Keratinocyte (primary cell): ENCODE results near the gene EFCAB6. TPM values are rescaled to one million over a fixed set of nuclear protein-coding genes. Genes with fewer than 3 reads are reported as not detected.

Experiments
- DNase-seq: peaks from one replicate; pipeline ENCODE4 v3.0.0-alpha.2; 2011; ENCODE audit warnings: low read depth, missing footprints, low spot score
- FAIRE-seq: peaks from 2 replicates; lab custom pipeline; 2011; peaks lifted over from hg19 to GRCh38; lab: Jason Lieb, UNC
- H2AFZ ChIP-seq: 2 replicates; pipeline ENCODE4 v1.6.0; 2012; ENCODE audit warnings: low read length, control low read depth, inconsistent platforms; ENCODE audit not compliant: control insufficient read depth
- H3K27ac ChIP-seq: 2 replicates; pipeline ENCODE4 v1.5.1; 2011; ENCODE audit warnings: low read length; ENCODE audit not compliant: control insufficient read depth, insufficient read depth
- H3K27me3 ChIP-seq: 3 replicates; pipeline ENCODE4 v1.6.0; 2011; ENCODE audit warnings: low read length; ENCODE audit not compliant: control insufficient read depth, insufficient read depth; ENCODE audit errors: extremely low read depth
- H3K36me3 ChIP-seq, 2 experiments: 2 replicates in 1 of 2; 3 replicates in 1 of 2; pipeline ENCODE4 v1.5.1; 2011; ENCODE audit warnings: low read length in 2 of 2, mild to moderate bottlenecking in 1 of 2; ENCODE audit not compliant: control insufficient read depth in 2 of 2, insufficient read depth in 2 of 2; ENCODE audit errors: extremely low read depth in 1 of 2
- H3K4me1 ChIP-seq: 3 replicates; pipeline ENCODE4 v1.5.1; 2011; ENCODE audit warnings: low read length; ENCODE audit not compliant: control insufficient read depth, insufficient read depth; ENCODE audit errors: extremely low read depth
- H3K4me2 ChIP-seq: 3 replicates; pipeline ENCODE4 v1.6.0; 2011; ENCODE audit warnings: low read depth, low read length; ENCODE audit not compliant: control insufficient read depth, insufficient read depth; ENCODE audit errors: extremely low read depth
- H3K4me3 ChIP-seq, 3 experiments: fragments of 200-600 bp in 1 of 3; sonication (generic) in 1 of 3; 2 replicates in 2 of 3; 3 replicates in 1 of 3; pipeline ENCODE4 v1.5.1; 2011 to 2016; ENCODE audit warnings: low read length in 3 of 3, mild to moderate bottlenecking in 3 of 3, control low read depth in 2 of 3, inconsistent platforms in 1 of 3, low read depth in 1 of 3, mixed read lengths in 1 of 3, mixed run types in 1 of 3, moderate library complexity in 1 of 3; ENCODE audit not compliant: control insufficient read depth in 2 of 3, insufficient read depth in 2 of 3; ENCODE audit errors: extremely low read depth in 1 of 3
- H3K79me2 ChIP-seq: 2 replicates; pipeline ENCODE4 v1.6.0; 2012; ENCODE audit warnings: low read length; ENCODE audit not compliant: control insufficient read depth, insufficient read depth
- H3K9ac ChIP-seq: 3 replicates; pipeline ENCODE4 v1.6.0; 2011; ENCODE audit warnings: low read length; ENCODE audit not compliant: control insufficient read depth, insufficient read depth; ENCODE audit errors: extremely low read depth
- H3K9me1 ChIP-seq: 3 replicates; pipeline ENCODE4 v1.6.0; 2011; ENCODE audit warnings: low read length; ENCODE audit not compliant: control insufficient read depth, insufficient read depth; ENCODE audit errors: extremely low read depth
- H3K9me3 ChIP-seq: 2 replicates; pipeline ENCODE4 v1.5.1; 2012; ENCODE audit warnings: low read depth, low read length; ENCODE audit not compliant: control insufficient read depth
- H4K20me1 ChIP-seq: 3 replicates; pipeline ENCODE4 v1.6.0; 2011; ENCODE audit warnings: low read length; ENCODE audit not compliant: control insufficient read depth, insufficient read depth; ENCODE audit errors: extremely low read depth
- CTCF ChIP-seq, 3 experiments: IDR thresholded peaks in 1 of 3; conservative IDR thresholded peaks in 1 of 3; optimal IDR thresholded peaks in 1 of 3; 2 replicates in 2 of 3; 3 replicates in 1 of 3; pipeline versions ENCODE3 to v1.5.1; 2011; ENCODE audit warnings: low read length in 3 of 3, mild to moderate bottlenecking in 3 of 3, moderate library complexity in 2 of 3, control low read depth in 1 of 3, inconsistent platforms in 1 of 3; ENCODE audit not compliant: insufficient read depth in 2 of 3; ENCODE audit errors: extremely low read depth in 1 of 3
- EZH2 ChIP-seq: IDR thresholded peaks from one replicate; pipeline ENCODE4 v1.6.1; 2012; ENCODE audit warnings: inconsistent platforms, mild to moderate bottlenecking, low read length, moderate library complexity
- dilution Hi-C: fragments of 300-500 bp; cut with MboI; formaldehyde crosslinking; loops from one replicate; pipeline ENCODE4 v1.7.0; 2020; ENCODE audit warnings: low sequenced_read_pairs; ENCODE audit not compliant: extremely low pct_ligation_motif_present
- polyA plus RNA-seq, 5 experiments: library from polyadenylated mRNA; depleted of rRNA in 3 of 5; stranded (reverse) in 3 of 5; stranded (forward) in 1 of 5; unstranded in 1 of 5; fragments of >200 nt; gene quantifications; 1 replicate in 1 of 5; 2 replicates in 3 of 5; 3 replicates in 1 of 5; pipeline versions ENCODE4 v1.2.1 to v1.2.3, GENCODE V29; 2011 to 2012; ENCODE audit warnings: missing spikeins in 2 of 5, low read depth in 1 of 5, low replicate concordance in 1 of 5

EFCAB6 gene
- polyA plus RNA-seq, 1 donor (not counting 4 experiments of a cell fraction or from before 2014, with no cell fraction given) = 0.18 TPM

GRCh38 chr22:43505896-43506295 lies 306.2 kb downstream of the EFCAB6 start:
- H3K9me3 ChIP-seq = no peaks in the 10 kb centered on the region
- DNase-seq = no peak
- no peak overlapping the region for H3K4me3 ChIP-seq
- no peaks in the 10 kb centered on the region for H3K27me3 ChIP-seq
- no peaks in the 10 kb centered on the region for H3K9me1 ChIP-seq
- FAIRE-seq = no peak
- TF ChIP-seq EZH2 = no peak
- TF ChIP-seq CTCF (optimal IDR thresholded peaks at IDR 0.05 in 1 of 3, IDR thresholded peaks at IDR 0.05 in 1 of 3, conservative IDR thresholded peaks at IDR 0.05 in 1 of 3; ENCODE audit: extremely low read depth in 1 of 3, insufficient read depth in 2 of 3, low read length in 3 of 3) = no peak
- H3K4me2 ChIP-seq = no peak overlapping the region
- no peaks in the 10 kb centered on the region for H3K79me2 ChIP-seq
- no peak overlapping the region for H3K27ac ChIP-seq
- H3K36me3 ChIP-seq = no peaks in the 10 kb centered on the region
- no peak overlapping the region for H2AFZ ChIP-seq
- no peaks in the 10 kb centered on the region for H4K20me1 ChIP-seq
- dilution Hi-C loops = no loop called here
- H3K4me1 ChIP-seq = no peaks in the 10 kb centered on the region
- H3K9ac ChIP-seq = no peak overlapping the region

- dilution Hi-C loops = no loop called here
- no peaks in the 10 kb centered on the region for H3K27me3 ChIP-seq
Measured at GRCh38 chr22:43505423-43505822, 306.7 kb downstream of the EFCAB6 start.

More at GRCh38 chr22:43505423-43505822, 306.7 kb downstream of the EFCAB6 start:
- Histone ChIP-seq H2AFZ (no peak overlapping the region), H3K36me3 (no peaks in the 10 kb centered on the region), H3K4me3 (no peak overlapping the region), H3K9me1 (no peaks in the 10 kb centered on the region), H3K9ac (no peak overlapping the region), H3K4me1 (no peaks in the 10 kb centered on the region), H4K20me1 (no peaks in the 10 kb centered on the region), H3K9me3 (no peaks in the 10 kb centered on the region), H3K27ac (no peak overlapping the region), H3K4me2 (no peak overlapping the region), H3K79me2 (no peaks in the 10 kb centered on the region)
- FAIRE-seq = no peak
- DNase-seq = no peak
- TF ChIP-seq CTCF (optimal IDR thresholded peaks at IDR 0.05 in 1 of 3, IDR thresholded peaks at IDR 0.05 in 1 of 3, conservative IDR thresholded peaks at IDR 0.05 in 1 of 3; ENCODE audit: extremely low read depth in 1 of 3, insufficient read depth in 2 of 3, low read length in 3 of 3) = no peak
- TF ChIP-seq EZH2 = no peak
